Pulmonary artery endothelial cell (primary cell): ENCODE data around the gene OPN1LW. TPM values are rescaled to one million over a fixed set of nuclear protein-coding genes. Genes with fewer than 3 reads are reported as not detected.
"Not testable (repeated sequence)": the region's sequence is repeated elsewhere in the genome, so short reads cannot be mapped to it uniquely, and the experiment has no call there.

ENCODE experiments used
- DNase-seq: peaks from one replicate; pipeline ENCODE4 v3.0.0-alpha.2; 2011; ENCODE audit warnings: low read depth, low spot score
- total RNA-seq: library from RNA; depleted of rRNA; stranded (reverse); fragments of >200 nt; gene quantifications from 2 replicates; pipeline ENCODE4 v1.2.3, GENCODE V29; 2014

Gene OPN1LW
- total RNA-seq, 1 donor from 2014 or later: not detected

- no peak for DNase-seq
Observed at GRCh38 chrX:154132366-154132765, 11.7 kb upstream of the OPN1LW start.

GRCh38 chrX:154135458-154136229 is 8.4 kb upstream of the OPN1LW start:
- no peak for DNase-seq

GRCh38 chrX:154136627-154137161 is 7.3 kb upstream of the OPN1LW start:
- DNase-seq: no peak

GRCh38 chrX:154138857-154139256 is 5.2 kb upstream of the OPN1LW start:
- no peak for DNase-seq

- no peak for DNase-seq
Observed at GRCh38 chrX:154140206-154140605, 3.8 kb upstream of the OPN1LW start.

GRCh38 chrX:154140742-154141141 is 3.3 kb upstream of the OPN1LW start:
- no peak for DNase-seq

- no peak for DNase-seq
Observed at GRCh38 chrX:154142386-154142785, 1.7 kb upstream of the OPN1LW start.

GRCh38 chrX:154142950-154143745 is 895 bp upstream of the OPN1LW start:
- DNase-seq: no peak

- not testable (repeated sequence) for DNase-seq
Observed at GRCh38 chrX:154151030-154151429, 7.0 kb downstream of the OPN1LW start.

GRCh38 chrX:154156221-154156620 is 12.2 kb downstream of the OPN1LW start:
- not testable (repeated sequence) for DNase-seq

GRCh38 chrX:154157207-154157606 is 13.2 kb downstream of the OPN1LW start:
- DNase-seq: not testable (repeated sequence)

- not testable (repeated sequence) for DNase-seq
Observed at GRCh38 chrX:154159345-154159744, 15.3 kb downstream of the OPN1LW start.

- not testable (repeated sequence) for DNase-seq
Observed at GRCh38 chrX:154164902-154165301, 20.9 kb downstream of the OPN1LW start.

- not testable (repeated sequence) for DNase-seq
Observed at GRCh38 chrX:154168384-154168783, 24.3 kb downstream of the OPN1LW start.

GRCh38 chrX:154172535-154172943 is 28.5 kb downstream of the OPN1LW start:
- DNase-seq: not testable (repeated sequence)

- not testable (repeated sequence) for DNase-seq
Observed at GRCh38 chrX:154174356-154174755, 30.3 kb downstream of the OPN1LW start.

GRCh38 chrX:154182296-154182695 is 38.3 kb downstream of the OPN1LW start, which contains the start of gene OPN1MW:
OPN1MW (plus strand) TSS chrX:154182596; CDS start chrX:154182678, 82 bp downstream.
- DNase-seq: not testable (repeated sequence)

- not testable (repeated sequence) for DNase-seq
Observed at GRCh38 chrX:154183794-154184193, 39.8 kb downstream of the OPN1LW start.

GRCh38 chrX:154192846-154193245 is 48.8 kb downstream of the OPN1LW start:
- DNase-seq: not testable (repeated sequence)

- not testable (repeated sequence) for DNase-seq
Observed at GRCh38 chrX:154194316-154194715, 50.3 kb downstream of the OPN1LW start.

- DNase-seq: not testable (repeated sequence)
Observed at GRCh38 chrX:154196466-154196865, 52.4 kb downstream of the OPN1LW start.
